ENCODE results near the gene TNS3. TPM values are rescaled to one million over a fixed set of nuclear protein-coding genes. Genes with fewer than 3 reads are reported as not detected.
A peak's percentile ranks its signal among the peaks of the same experiment; 100 is the strongest.
"Not testable (repeated sequence)": the region's sequence is repeated elsewhere in the genome, so short reads cannot be mapped to it uniquely, and the experiment has no call there.

TNS3 gene
- total RNA-seq, 1 experiment from 2014 or later: 28.9 TPM

DNA sequence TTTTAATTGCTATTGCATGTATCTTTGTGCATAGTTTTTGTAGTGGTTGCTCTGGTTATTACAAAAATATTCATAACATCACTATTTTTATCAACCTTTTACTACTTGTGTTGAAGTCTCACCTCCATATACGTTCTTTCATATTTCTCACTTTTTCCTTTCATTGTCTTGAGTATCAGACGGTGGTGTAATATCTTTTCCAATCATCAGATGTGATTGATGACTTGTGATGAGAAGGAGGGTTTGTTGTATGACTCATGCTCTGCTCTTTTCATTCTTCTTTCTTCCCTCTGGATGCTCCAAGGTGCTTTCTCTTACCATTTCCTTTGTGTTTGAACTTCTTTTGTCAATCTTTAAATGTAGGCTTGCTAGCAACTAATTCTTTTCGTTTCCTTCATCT, 310.2 kb downstream of the TNS3 start:
- Histone ChIP-seq H3K4me3 (ENCODE audit: insufficient read depth, low read depth, low read length) (no peak overlapping the region), H3K36me3 (replicated peaks; ENCODE audit: control insufficient read depth, insufficient read depth, low read length) (no peaks in the 10 kb centered on the region), H3K27me3 (ENCODE audit: control insufficient read depth, insufficient read depth, low read length) (no peaks in the 10 kb centered on the region)
- no peak for DNase-seq

DNA sequence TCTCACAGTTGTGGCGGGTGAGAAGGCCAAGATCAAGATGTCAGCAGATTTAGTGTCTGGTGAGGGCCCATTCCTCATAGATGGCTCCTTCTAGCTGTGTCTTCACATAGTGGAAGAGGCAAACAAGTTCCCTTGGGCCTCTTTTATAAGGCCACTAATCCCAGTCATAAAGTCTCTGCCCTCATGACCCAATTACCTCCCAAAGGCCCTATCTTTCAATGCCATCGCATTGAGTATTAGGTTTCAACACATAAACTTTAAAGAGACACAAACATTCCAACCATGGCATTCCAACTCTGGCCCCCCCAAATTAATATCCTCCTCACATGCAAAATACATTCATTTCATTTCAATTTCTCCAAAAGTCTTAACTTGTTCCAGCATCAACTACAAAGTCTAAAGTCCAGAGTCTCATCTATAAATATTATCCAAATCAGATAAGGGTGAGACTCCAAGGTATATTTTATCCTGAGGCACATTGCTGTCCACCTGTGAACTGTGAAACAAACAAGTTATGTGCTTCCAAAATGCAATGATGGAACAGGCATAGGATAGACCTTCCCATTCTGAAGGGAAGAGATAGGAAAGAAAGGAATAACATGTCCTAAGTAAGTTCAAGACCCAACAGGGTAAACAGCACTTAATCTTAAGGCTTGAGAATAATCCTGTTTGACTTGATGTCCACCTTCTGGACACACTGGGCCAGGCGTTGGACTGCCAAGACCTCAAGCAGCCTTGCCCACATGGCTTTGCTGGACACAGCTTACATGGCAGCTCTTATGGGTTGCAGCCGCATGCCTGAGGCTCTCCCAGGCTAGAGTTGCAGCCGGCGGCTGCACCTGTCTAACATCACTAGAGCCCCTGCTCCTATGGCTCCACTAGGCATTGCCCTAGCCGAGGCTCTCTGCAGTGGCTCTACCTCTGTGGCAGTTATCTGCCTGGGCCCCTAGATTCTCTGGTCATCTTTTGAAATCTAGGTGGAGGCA, 312.8 kb downstream of the TNS3 start:
- DNase-seq: no peak
- Histone ChIP-seq H3K27me3 (ENCODE audit: control insufficient read depth, insufficient read depth, low read length) (no peaks in the 10 kb centered on the region), H3K4me3 (ENCODE audit: insufficient read depth, low read depth, low read length) (no peak overlapping the region), H3K36me3 (replicated peaks; ENCODE audit: control insufficient read depth, insufficient read depth, low read length) (no peaks in the 10 kb centered on the region)

DNA sequence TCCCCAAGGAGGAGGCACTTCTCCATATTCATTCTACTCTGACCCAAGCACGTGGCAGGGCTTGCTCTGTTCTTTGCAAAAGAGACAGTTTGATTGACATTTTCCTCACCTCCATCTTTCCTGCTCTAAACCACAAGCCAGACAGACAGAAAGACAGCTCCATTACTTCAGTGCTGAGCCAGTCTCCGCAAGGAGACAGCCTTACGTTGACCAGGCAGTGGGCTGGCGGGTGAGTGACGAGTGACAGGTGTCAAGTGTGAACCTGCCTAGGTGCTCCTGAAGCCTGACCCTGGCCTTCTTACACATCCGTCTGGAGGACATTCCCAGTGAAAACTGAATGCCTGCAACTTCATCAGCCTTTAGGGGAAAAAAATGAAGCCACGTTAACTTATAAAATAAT, 314.6 kb downstream of the TNS3 start:
- DNase-seq: no peak
- Histone ChIP-seq H3K27me3 (ENCODE audit: control insufficient read depth, insufficient read depth, low read length) (no peaks in the 10 kb centered on the region), H3K4me3 (ENCODE audit: insufficient read depth, low read depth, low read length) (no peak overlapping the region), H3K36me3 (replicated peaks; ENCODE audit: control insufficient read depth, insufficient read depth, low read length) (no peaks in the 10 kb centered on the region)

DNA sequence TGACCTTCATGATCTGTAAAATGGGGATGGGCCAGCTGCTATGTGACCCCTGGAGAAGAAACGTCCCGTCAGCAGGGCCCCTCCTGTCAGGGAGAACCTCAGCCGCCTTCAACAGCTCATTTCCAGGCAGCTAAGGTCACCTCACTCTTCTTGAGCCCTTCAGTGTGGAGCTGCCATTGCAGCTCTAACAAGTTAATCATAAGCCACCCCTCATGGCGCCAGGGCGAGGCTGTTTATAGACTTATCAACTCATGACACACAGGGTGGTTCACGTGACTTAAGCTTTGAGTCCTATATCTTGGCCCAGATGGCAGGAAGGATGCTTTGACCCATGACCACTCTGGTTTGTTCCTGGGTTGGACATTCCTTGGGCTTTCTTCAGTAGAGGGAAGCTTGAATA, 315.1 kb downstream of the TNS3 start:
- H3K4me3 ChIP-seq (ENCODE audit: insufficient read depth, low read depth, low read length): no peak overlapping the region

DNA sequence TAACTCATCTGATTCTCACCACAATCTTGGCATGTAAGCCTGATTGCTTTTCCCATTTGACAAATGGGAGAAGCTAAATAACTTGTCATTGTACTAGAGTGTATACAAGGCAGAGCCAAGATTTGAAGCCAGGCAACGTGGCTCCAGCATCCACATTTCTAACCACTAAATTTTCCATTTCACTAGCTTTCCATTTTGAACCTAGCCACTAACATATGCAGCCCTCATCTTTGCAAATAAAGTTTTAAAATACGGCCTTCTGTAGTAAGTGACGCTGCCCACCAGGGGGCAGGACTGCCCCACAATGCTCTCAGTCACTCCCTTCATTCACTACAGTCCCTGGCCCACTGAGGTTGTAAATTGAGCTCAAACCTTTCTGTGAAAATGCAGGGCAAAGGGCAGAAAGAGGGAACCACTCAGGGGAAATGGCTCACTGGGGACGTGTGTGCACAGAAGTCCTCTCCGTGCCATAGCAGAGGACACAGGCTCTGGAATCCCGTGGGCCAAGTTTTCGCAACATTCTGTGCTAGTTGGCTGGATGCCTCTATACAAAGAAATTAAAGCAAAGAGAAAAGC, 315.7 kb downstream of the TNS3 start:
- Histone ChIP-seq H3K4me3 (ENCODE audit: insufficient read depth, low read depth, low read length) (no peak overlapping the region), H3K36me3 (replicated peaks; ENCODE audit: control insufficient read depth, insufficient read depth, low read length) (no peaks in the 10 kb centered on the region), H3K27me3 (ENCODE audit: control insufficient read depth, insufficient read depth, low read length) (no peaks in the 10 kb centered on the region)
- DNase-seq: peak; percentile 74

More for the DNA sequence above, 315.1 kb downstream of the TNS3 start:
- no peaks in the 10 kb centered on the region for H3K36me3 ChIP-seq (replicated peaks; ENCODE audit: control insufficient read depth, insufficient read depth, low read length)
- no peaks in the 10 kb centered on the region for H3K27me3 ChIP-seq (ENCODE audit: control insufficient read depth, insufficient read depth, low read length)
- DNase-seq: no peak

DNA sequence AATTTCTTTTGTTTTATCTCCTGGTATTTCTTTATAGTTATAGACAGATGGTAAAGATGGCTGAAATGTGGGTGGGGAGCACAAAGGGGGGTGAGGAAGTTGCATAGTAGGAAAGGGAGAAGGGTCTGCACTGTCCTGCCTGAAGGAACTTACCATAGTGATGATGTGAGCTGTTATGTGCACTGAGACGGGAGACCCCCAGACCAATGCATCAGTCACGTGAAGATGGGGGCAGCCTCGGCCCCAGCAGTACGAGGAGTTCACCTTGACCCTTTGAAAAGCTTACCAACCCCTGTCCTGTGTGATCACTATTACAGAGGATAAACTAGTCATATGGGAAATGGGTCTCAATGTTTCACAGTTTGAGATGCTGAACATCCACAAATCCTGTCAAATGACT, 316.3 kb downstream of the TNS3 start:
- Histone ChIP-seq H3K36me3 (replicated peaks; ENCODE audit: control insufficient read depth, insufficient read depth, low read length) (no peaks in the 10 kb centered on the region), H3K4me3 (ENCODE audit: insufficient read depth, low read depth, low read length) (no peak overlapping the region)

DNA sequence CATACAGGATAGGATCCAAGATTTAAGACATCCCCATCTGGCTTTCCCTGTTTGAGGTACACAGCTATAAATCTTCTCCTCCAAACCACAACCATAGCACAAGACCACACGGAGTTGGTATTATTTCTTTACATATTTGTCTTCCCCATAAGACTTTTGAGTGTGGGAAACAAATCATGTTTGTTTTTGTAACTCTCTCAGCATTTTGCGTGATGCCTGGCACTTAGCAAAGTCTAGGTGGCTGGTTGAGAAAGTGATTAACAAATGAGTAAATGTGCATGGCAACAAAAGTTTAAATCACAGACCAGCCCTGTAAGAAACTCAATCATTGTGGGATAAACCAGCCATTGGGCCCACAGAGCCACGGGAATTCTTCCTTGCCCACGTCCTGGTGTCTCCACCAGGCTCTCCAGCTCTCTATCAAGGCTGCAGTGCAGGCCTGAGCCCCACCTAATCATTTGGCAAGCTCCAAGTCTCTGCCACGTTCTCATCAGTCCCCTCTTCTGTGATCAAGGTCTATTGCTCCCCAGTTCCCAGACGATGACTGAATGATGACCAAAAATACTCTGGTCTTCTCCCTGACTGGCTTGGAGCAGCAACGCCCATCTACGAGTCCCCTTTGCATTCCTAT, 317.8 kb downstream of the TNS3 start:
- Histone ChIP-seq H3K27me3 (ENCODE audit: control insufficient read depth, insufficient read depth, low read length) (no peaks in the 10 kb centered on the region), H3K36me3 (replicated peaks; ENCODE audit: control insufficient read depth, insufficient read depth, low read length) (no peaks in the 10 kb centered on the region), H3K4me3 (ENCODE audit: insufficient read depth, low read depth, low read length) (no peak overlapping the region)
- DNase-seq: no peak

More for the DNA sequence above, 316.3 kb downstream of the TNS3 start:
- H3K27me3 ChIP-seq (ENCODE audit: control insufficient read depth, insufficient read depth, low read length): no peaks in the 10 kb centered on the region
- DNase-seq: no peak

DNA sequence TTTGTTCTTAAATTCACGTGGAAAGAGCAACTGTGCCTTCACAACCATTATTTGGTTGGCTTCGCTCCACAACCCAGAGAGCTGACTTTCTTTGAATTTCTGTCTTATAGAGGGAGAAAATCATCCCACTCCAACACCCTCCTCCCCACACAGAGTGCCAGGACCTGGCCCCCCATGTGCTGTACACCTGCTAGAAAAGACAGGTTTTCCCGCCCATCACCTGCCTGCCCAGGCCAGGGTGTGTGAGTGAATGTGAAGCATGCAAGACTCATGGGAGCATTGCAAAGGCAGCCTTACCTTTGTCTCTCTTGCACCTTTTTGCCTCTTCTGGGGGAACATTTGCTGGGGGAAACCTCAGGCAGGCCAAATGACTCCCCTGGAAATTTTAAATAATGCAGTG, 319.0 kb downstream of the TNS3 start:
- no peak overlapping the region for H3K4me3 ChIP-seq (ENCODE audit: insufficient read depth, low read depth, low read length)

DNA sequence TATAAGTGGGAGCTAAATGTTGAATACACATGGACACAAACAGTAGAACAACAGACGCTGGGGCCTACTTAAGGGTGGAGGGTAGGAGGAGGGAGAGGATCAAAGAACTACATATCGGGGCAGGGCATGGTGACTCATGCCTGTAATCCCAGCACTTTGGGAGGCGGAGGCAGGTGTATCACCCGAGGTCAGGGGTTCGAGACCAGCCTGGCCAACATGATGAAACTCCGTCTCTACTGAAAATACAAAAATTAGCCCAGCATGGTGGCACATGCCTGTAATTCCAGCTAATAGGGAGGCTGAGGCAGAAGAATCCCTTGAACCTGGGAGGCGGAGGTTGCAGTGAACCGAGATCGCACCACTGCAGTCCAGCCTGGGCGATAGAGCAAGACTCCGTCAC, 319.8 kb downstream of the TNS3 start:
- not testable (repeated sequence) for DNase-seq; H3K27me3 ChIP-seq (ENCODE audit: control insufficient read depth, insufficient read depth, low read length); H3K36me3 ChIP-seq (replicated peaks; ENCODE audit: control insufficient read depth, insufficient read depth, low read length); H3K4me3 ChIP-seq (ENCODE audit: insufficient read depth, low read depth, low read length)

More for the DNA sequence above, 319.0 kb downstream of the TNS3 start:
- Histone ChIP-seq H3K27me3 (ENCODE audit: control insufficient read depth, insufficient read depth, low read length) (no peaks in the 10 kb centered on the region), H3K36me3 (replicated peaks; ENCODE audit: control insufficient read depth, insufficient read depth, low read length) (no peaks in the 10 kb centered on the region)
- DNase-seq: no peak

DNA sequence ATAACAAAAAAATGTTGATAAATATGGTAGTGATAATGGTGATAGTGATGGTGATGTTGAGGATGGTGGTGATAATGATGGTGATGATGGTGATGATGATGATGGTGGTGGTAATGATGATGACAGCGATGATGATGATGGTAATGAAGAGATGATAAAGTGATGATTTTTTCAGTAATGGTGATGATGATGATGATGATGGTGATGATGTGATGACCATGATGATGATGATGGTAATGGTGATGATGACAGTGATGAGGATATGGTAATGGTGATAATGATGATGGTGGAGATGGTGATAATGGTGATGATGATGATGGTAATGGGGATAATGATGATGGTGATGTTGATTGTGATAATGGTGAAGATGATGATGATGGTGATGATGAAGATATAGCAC, 321.6 kb downstream of the TNS3 start:
- Histone ChIP-seq H3K4me3 (ENCODE audit: insufficient read depth, low read depth, low read length) (no peak overlapping the region), H3K36me3 (replicated peaks; ENCODE audit: control insufficient read depth, insufficient read depth, low read length) (no peaks in the 10 kb centered on the region), H3K27me3 (ENCODE audit: control insufficient read depth, insufficient read depth, low read length) (no peaks in the 10 kb centered on the region; the same call in 1 of the 2 replicates)
- no peak for DNase-seq

DNA sequence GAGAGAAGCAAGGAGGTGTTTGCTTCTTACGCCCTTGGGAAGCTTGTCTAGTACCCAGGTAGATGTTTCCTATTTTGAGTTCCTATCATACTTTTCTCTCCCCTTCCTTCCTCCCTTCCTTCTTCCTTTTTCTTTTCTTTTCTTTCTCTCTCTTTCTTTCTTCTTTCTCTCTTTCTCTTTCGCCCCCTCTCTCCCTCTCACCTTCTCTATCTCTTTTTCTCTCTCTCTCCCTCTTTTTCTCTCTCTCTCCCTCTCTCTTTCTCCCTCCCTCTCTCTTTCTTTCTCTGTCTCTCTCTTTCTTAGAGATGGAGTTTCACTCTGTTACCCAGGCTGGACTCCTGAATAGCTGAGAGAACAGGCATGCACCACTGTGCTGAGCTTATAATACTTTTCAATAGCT, 322.2 kb downstream of the TNS3 start:
- H3K27me3 ChIP-seq (ENCODE audit: control insufficient read depth, insufficient read depth, low read length): no peaks in the 10 kb centered on the region; the same call in 1 of the 2 replicates
- no peak overlapping the region for H3K4me3 ChIP-seq (ENCODE audit: insufficient read depth, low read depth, low read length)
- DNase-seq: no peak
- no peaks in the 10 kb centered on the region for H3K36me3 ChIP-seq (replicated peaks; ENCODE audit: control insufficient read depth, insufficient read depth, low read length)

DNA sequence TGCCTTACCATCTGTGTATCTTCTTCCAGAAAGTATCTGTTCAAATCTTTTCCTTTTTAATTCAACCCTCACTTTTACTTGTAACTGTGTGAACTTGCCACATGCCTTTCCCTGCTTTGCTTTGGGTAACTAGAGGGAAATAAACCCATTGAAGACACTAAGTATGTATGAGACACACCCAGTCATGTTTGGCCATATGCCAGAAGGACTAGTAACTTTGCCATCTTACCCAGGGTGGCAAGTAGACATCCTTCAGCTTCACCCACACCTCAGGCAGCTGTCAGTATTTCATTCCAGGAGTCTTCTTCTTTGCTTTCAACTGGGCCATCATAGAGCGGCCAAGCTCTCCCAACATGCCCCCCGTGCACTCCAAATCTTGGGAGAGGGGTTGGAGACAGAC, 323.1 kb downstream of the TNS3 start:
- Histone ChIP-seq H3K36me3 (replicated peaks; ENCODE audit: control insufficient read depth, insufficient read depth, low read length) (no peaks in the 10 kb centered on the region), H3K4me3 (ENCODE audit: insufficient read depth, low read depth, low read length) (no peak overlapping the region), H3K27me3 (ENCODE audit: control insufficient read depth, insufficient read depth, low read length) (peaks cover 2% of the 10 kb centered on the region; the same call in 1 of the 2 replicates)
- DNase-seq: no peak

DNA sequence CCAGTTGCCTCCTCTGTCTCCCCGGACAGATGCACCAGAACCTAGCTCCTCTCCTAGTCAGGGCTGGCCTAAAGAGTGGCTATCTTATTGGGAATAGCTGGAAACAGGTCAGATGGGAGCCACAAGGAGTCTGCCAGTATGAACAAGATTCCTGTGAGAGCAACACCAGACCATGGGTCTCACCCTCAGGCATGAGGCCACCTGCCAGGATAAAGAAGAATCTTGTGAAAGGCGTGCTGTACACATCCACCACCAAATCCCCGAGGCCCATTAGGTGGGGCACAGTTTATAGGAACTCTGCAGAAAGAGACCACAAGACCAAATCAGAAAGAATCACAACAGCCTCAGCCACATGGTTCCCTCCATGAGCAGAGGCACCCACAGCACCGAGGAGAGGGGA, 325.9 kb downstream of the TNS3 start:
- Histone ChIP-seq H3K4me3 (ENCODE audit: insufficient read depth, low read depth, low read length) (no peak overlapping the region), H3K27me3 (ENCODE audit: control insufficient read depth, insufficient read depth, low read length) (peaks cover 6% of the 10 kb centered on the region), H3K36me3 (replicated peaks; ENCODE audit: control insufficient read depth, insufficient read depth, low read length) (no peaks in the 10 kb centered on the region)
- DNase-seq: no peak

DNA sequence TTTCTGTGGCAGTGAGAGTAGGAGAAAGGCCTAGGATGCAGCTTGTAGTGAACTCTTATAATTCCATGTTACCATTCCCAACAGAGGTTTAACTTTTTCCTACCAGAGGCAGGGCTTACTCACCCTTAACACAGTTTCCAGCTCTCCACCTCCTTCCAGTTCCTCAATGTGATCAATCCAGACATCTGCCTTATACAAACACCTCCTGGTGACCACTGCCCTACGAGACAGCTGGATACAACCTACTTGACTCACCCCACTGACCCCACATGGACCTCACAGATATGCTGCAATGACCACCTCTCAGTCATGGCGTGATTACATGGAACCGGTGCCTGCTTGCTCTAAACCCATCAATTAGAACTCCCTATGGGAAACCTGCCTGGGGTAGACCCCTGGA, 326.5 kb downstream of the TNS3 start:
- peaks cover 6% of the 10 kb centered on the region for H3K27me3 ChIP-seq (ENCODE audit: control insufficient read depth, insufficient read depth, low read length)
- DNase-seq: no peak

DNA sequence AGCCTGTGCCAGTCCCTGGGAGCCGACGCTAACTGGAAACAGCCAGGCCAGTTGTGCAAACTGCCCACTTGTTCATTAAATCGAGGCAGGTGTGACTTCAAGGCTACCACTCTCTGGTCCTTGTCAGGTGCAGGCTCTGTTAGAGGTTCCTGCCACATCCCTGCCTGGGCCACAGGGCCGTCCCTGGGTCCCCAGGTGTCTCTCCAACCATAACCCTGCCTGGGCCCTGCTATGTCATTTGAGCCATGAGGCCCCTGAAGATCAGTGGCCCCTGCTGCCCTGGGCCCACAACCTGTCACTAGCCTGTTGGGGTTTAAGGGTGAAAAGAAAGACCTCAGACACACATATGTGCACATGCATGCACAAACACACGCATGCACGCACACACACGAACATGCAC, 326.9 kb downstream of the TNS3 start:
- H3K27me3 ChIP-seq (ENCODE audit: control insufficient read depth, insufficient read depth, low read length): peaks cover 6% of the 10 kb centered on the region
- no peak for DNase-seq
- H3K4me3 ChIP-seq (ENCODE audit: insufficient read depth, low read depth, low read length): no peak overlapping the region
- H3K36me3 ChIP-seq (replicated peaks; ENCODE audit: control insufficient read depth, insufficient read depth, low read length): no peaks in the 10 kb centered on the region

More for the DNA sequence above, 326.5 kb downstream of the TNS3 start:
- Histone ChIP-seq H3K36me3 (replicated peaks; ENCODE audit: control insufficient read depth, insufficient read depth, low read length) (no peaks in the 10 kb centered on the region), H3K4me3 (ENCODE audit: insufficient read depth, low read depth, low read length) (no peak overlapping the region)

Data from H7 (cell line).